NCI-H2081 treated with DMSO at 0.1 percent for 48 hours (cell line): ENCODE data around the gene ANKRD33B.

Source experiments
- DNase-seq: peaks from one replicate; lab custom pipeline; 2025; lab: John Stamatoyannopoulos, UW

Gene ANKRD33B

GRCh38 chr5:10579536-10580521, 16.0 kb downstream of the ANKRD33B start:
- no peak for DNase-seq

GRCh38 chr5:10580531-10581423, 16.9 kb downstream of the ANKRD33B start:
- DNase-seq = no peak

GRCh38 chr5:10581424-10581748, 17.5 kb downstream of the ANKRD33B start:
- DNase-seq = no peak

GRCh38 chr5:10581867-10582511, 18.1 kb downstream of the ANKRD33B start:
- DNase-seq = no peak

GRCh38 chr5:10582512-10582897, 18.6 kb downstream of the ANKRD33B start:
- no peak for DNase-seq

GRCh38 chr5:10583663-10584572, 20.0 kb downstream of the ANKRD33B start:
- DNase-seq = no peak

- DNase-seq = no peak
Measured at GRCh38 chr5:10584714-10585517, 21.0 kb downstream of the ANKRD33B start.

GRCh38 chr5:10585518-10585915, 21.6 kb downstream of the ANKRD33B start:
- no peak for DNase-seq

GRCh38 chr5:10586008-10586407, 22.1 kb downstream of the ANKRD33B start:
- no peak for DNase-seq

- DNase-seq = peak; percentile 37
Measured at GRCh38 chr5:10586555-10586954, 22.7 kb downstream of the ANKRD33B start.

GRCh38 chr5:10588109-10588775, 24.4 kb downstream of the ANKRD33B start:
- DNase-seq = no peak

- no peak for DNase-seq
Measured at GRCh38 chr5:10588779-10589447, 25.0 kb downstream of the ANKRD33B start.

GRCh38 chr5:10590226-10590999, 26.5 kb downstream of the ANKRD33B start:
- DNase-seq = no peak

- no peak for DNase-seq
Measured at GRCh38 chr5:10591159-10591558, 27.3 kb downstream of the ANKRD33B start.

- DNase-seq = no peak
Measured at GRCh38 chr5:10591966-10592365, 28.1 kb downstream of the ANKRD33B start.

- no peak for DNase-seq
Measured at GRCh38 chr5:10592601-10593000, 28.7 kb downstream of the ANKRD33B start.

GRCh38 chr5:10593531-10594181, 29.8 kb downstream of the ANKRD33B start:
- DNase-seq = no peak
